GM19025 (cell line): ENCODE results near the gene KIF13A.
"Not testable (repeated sequence)": the region's sequence is repeated elsewhere in the genome, so short reads cannot be mapped to it uniquely, and the experiment has no call there.

ENCODE experiments used
- ATAC-seq: cut with Tn5 transposase; IDR thresholded peaks from one replicate; pipeline ENCODE4 v1.9.1; 2021; ENCODE audit warnings: mild to moderate bottlenecking, low read depth, moderate library complexity; ENCODE audit not compliant: unreplicated experiment

KIF13A gene

GRCh38 chr6:17987447-17987696, at the start of gene KIF13A:
Gene KIF13A, minus strand, starts transcription at chr6:17987635. Its CDS starts 172 bp downstream, at chr6:17987463.
- no peak for ATAC-seq

GRCh38 chr6:18036781-18037180, 49.3 kb upstream of the KIF13A start:
- ATAC-seq, result no peak

DNA sequence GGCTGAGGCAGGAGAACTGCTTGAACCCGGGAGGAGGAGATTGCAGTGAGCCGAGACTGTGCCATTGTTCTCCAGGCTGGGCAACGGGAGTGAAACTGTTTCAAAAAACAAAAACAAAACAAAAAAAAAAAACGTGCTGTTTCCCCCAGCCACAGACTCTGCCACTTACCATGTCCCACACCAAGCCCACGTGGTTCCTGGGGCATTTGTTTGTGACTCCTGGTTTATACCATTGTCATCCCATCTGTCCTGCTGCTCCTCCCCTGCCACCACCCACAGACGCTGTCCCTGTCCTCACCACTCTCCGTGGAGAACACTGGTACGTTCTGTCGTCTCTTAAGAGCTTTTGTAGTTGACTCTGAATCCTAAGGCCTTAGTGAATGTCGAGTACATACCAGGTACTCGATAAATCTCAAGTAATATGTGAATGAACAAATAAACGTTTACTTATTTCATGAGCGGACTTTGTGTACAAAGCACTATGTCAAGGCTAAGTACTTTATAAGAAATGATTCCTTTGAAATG, 48.0 kb upstream of the KIF13A start:
- ATAC-seq, result no peak

DNA sequence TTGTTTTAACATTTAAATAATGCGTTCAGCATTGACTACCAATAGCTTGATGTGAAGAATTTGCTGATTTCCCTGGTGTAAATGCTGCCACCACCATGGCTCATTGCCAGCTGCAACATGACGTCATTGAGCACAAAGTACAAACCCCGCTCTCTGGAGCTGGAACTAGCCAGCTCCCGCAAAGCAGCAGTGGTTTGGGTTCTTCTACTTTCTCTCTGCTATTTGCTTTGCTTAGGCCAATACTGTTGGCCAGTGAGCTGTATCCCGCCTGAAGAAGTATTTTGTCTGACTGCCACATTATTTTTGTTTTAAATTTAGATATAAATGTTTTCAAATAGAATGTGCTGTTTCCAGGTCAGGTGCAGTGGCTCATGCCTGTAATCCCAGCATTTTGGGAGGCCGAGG, 47.4 kb upstream of the KIF13A start:
- ATAC-seq, result no peak

- ATAC-seq, result no peak
These were observed 44.3 kb upstream of the KIF13A start for GRCh38 chr6:18031680-18032256.

- no peak for ATAC-seq
These were observed 43.8 kb upstream of the KIF13A start for GRCh38 chr6:18031189-18031588.

GRCh38 chr6:18028332-18028731, 40.9 kb upstream of the KIF13A start:
- ATAC-seq, result no peak

- no peak for ATAC-seq
These were observed 38.2 kb upstream of the KIF13A start for GRCh38 chr6:18025596-18025995.

- no peak for ATAC-seq
These were observed 37.4 kb upstream of the KIF13A start for GRCh38 chr6:18024876-18025275.

GRCh38 chr6:18023891-18024290, 36.5 kb upstream of the KIF13A start:
- no peak for ATAC-seq

- no peak for ATAC-seq
These were observed 35.2 kb upstream of the KIF13A start for GRCh38 chr6:18022398-18023231.

DNA sequence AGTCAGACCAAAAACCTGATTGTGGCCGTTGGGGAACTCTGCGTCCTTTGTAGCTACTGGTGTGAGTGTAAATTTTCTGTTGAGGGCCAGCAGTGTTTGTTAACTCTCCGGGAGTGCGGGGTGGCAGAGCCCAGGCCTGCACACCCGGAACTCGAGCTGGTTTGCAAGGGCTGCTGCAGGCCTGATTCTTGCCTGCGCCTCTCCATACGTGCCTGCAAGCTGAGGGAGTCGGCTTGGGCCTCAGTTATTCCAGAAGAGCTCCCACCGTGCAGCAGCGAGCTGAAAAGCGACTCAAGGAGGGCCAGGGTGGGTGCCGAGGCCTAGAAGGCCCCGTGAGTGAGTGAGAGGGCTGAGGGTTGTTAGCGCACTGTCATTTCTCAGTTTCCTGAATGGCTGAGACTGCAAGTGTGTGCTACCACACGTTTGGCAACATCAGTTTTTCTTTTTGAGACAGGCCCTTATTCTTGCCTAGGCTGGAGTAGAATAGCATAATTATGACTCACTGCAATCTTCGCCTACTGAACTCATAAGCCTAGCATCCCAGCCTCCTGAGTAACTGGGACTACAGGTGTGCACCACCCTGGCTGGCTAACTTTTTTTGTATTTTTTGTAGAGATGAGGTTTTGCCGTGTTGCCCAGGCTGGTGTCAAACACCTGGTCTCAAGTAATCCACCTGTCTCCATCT, 33.9 kb upstream of the KIF13A start:
- no peak for ATAC-seq

DNA sequence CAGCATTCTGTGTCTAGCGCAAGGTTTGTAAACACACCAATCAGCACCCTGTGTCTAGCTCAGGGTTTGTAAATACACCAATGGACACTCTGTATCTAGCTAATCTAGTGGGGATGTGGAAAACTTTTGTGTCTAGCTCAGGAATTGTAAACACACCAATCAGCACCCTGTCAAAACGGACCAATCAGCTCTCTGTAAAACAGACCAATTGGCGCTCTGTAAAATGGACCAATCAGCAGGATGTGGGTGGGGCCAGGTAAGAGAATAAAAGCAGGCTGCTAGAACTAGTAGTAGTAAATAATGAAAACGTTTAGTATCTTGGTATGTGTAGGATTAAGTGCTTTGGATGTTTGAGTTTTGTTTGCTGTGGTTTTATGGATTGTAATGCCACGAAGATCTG, 33.1 kb upstream of the KIF13A start:
- not testable (repeated sequence) for ATAC-seq

DNA sequence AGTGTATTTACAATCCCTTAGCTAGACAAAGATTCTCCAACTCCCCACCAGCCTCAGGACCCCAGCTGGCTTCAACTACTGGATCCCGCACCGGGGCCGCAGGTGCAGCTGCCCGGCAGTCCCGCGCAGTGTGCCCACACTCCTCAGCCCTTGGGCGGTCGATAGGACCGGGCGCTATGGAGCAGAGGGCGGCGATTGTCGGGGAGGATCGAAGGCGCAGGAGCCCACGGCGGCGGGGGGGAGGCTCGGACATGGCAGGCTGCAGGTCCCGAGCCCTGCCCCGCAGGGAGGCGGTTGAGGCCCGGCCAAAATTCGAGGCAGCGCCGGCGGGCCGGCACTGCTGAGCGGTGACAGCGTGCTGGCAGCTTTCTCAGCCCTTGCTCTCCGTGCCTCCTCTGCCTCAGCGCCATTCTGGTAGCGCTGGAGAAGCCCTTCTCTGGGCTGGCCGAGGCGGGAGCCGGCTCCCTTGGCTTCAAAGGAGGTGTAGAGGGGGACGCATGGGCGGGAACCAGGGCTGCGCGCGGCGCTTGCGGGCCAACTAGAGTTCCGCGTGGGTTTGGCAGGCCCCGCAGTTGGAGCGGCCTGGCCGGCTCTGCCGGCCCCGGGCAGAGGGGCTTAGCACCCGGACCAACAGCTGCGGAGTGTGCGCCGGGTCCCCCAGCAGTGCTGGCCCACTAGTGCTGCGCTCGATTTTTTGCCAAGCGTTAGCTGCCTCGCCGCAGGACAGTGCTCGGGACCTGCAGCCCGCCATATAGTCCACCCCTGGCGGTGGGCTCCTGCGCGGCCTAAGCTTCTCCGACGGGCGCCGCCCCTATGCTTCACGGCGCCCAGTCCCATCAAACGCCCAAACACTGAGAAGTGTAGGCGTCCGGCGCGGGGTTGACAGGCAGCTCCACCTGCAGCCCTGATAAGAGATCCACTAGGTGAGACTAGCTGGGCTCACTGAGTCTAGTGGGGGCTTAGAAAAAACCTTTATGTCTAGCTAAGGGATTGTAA, 32.4 kb upstream of the KIF13A start:
- ATAC-seq, result no peak

DNA sequence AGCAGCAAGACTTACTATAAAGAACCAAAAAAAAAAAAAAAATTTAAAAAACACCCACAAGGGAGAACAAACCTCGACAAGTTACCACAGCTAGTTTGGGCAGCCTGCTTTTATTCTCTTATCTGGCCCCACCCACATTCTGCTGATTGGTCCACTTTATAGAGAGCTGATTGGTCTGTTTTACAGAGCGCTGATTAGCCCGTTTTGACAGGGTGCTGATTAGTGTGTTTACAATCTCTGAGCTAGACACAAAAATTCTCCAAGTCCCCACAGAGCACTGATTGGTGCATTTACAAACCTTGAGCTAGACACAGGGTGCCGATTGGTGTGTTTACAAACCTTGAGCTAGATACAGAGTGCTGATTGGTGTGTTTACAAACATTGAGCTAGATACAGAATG, 31.7 kb upstream of the KIF13A start:
- ATAC-seq, result not testable (repeated sequence)

DNA sequence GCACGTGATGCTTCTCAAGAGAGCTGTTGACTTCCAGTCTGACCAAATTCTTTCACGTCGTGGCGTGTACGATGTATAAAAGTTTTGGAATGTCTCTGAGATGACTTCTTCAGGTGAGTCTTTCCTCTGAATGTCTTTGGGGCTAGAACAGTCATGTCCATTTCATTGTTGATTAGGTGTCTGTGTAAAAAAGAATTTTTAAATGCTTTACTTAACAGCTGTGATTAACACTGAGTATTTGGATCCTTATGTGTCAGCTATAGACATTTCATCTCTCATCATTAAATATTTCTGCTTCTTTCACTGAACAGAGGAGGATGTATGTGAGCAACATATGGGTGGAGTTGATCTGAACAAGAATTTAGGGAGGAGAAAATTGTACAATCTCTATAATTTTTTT, 29.3 kb upstream of the KIF13A start:
- ATAC-seq, result no peak

- no peak for ATAC-seq
These were observed 28.7 kb upstream of the KIF13A start for GRCh38 chr6:18016133-18016532.

GRCh38 chr6:18011287-18011686, 23.9 kb upstream of the KIF13A start:
- ATAC-seq, result no peak

DNA sequence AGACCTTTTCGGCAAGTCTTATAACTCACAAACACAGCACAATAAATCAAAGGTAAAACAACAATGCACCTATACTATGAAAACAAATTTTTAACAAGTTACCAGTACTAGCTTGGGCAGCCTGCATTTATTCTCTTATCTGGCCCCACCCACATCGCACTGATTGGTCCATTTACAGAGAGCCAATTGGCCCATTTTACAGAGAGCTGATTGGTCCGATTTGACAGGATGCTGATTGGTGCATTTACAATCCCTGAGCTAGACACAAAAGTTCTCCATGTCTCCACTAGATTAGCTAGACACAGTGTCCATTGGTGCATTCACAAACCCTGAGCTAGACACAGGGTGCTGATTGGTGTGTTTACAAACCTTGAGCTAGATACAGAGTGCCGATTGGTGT, 23.1 kb upstream of the KIF13A start:
- not testable (repeated sequence) for ATAC-seq

GRCh38 chr6:18004256-18004985, 17.0 kb upstream of the KIF13A start:
- ATAC-seq, result no peak
